Measurements from ENCODE around the gene SCN9A. TPM values are rescaled to one million over a fixed set of nuclear protein-coding genes. Genes with fewer than 3 reads are reported as not detected.

Gene SCN9A
- total and polyA plus RNA-seq, 5 donors from 2014 or later, result 0.57 TPM; not detected in 4

DNA sequence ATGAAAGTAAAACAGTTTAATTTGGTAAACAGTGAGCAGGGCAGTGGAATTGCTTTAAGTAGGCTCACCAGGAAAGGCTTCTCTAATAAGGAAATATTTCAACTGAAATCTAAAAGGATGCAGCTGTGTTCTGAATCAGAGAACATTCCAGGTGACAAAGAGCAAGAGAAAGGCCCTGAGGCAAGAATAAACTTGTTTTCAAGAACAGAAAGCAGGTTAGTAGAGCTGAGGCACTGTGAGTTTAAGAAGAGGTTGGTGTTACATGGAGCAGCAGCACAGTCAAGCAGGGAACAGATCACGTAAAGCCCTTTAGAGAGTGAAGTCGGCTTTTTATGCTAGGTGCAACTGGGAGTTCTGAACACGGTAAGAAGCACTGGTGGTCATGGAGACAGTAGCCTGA is 191.0 kb downstream of the SCN9A start:
- no peak for ATAC-seq (ENCODE audit: low read depth in 2 of 2)
- no peak overlapping the region for H3K27ac ChIP-seq (ENCODE audit: insufficient read depth, low read length, poor library complexity, severe bottlenecking)
- Mint-ChIP-seq H3K27ac (no peak overlapping the region), H3K4me3 (no peak overlapping the region), H3K9me3 (no peaks in the 10 kb centered on the region), H3K27me3 (no peaks in the 10 kb centered on the region), H3K36me3 (no peaks in the 10 kb centered on the region), H3K4me1 (no peaks in the 10 kb centered on the region)
- no peaks in the 10 kb centered on the region for H3K36me3 ChIP-seq (ENCODE audit: control insufficient read depth, insufficient read depth, low read length)
- no peaks in the 10 kb centered on the region for H3K9me3 ChIP-seq (ENCODE audit: control insufficient read depth in 2 of 2, low read length in 2 of 2)
- no peak overlapping the region for H3K4me3 ChIP-seq (ENCODE audit: low read depth, low read length)
- no peaks in the 10 kb centered on the region for H3K4me1 ChIP-seq (ENCODE audit: control insufficient read depth, insufficient read depth, low read length, poor library complexity, severe bottlenecking)
- no peak for DNase-seq
- H3K27me3 ChIP-seq (ENCODE audit: control insufficient read depth, insufficient read depth, low read length), result no peaks in the 10 kb centered on the region

DNA sequence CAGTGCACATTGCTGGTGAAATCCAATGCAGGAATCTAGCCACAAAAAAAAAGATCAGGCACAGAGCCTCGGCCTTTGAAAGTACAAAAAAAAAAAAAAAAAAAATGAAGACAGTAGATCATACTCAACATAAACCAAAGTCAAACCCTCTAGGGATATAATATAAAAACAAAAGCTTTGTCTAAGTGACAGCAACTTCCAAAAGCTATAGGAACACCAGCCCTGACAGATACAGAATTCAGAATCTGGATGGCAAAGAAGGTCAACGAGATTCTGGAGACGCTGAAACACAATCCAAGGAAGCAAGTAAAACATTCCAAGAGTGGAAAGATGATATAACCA is 194.0 kb downstream of the SCN9A start:
- no peak overlapping the region for H3K4me3 Mint-ChIP-seq
- Histone ChIP-seq H3K9me3 (ENCODE audit: control insufficient read depth in 2 of 2, low read length in 2 of 2) (no peaks in the 10 kb centered on the region), H3K4me1 (ENCODE audit: control insufficient read depth, insufficient read depth, low read length, poor library complexity, severe bottlenecking) (no peaks in the 10 kb centered on the region), H3K36me3 (ENCODE audit: control insufficient read depth, insufficient read depth, low read length) (no peaks in the 10 kb centered on the region), H3K27me3 (ENCODE audit: control insufficient read depth, insufficient read depth, low read length) (no peaks in the 10 kb centered on the region), H3K4me3 (ENCODE audit: low read depth, low read length) (no peak overlapping the region), H3K27ac (ENCODE audit: insufficient read depth, low read length, poor library complexity, severe bottlenecking) (no peak overlapping the region)
- H3K4me1 Mint-ChIP-seq, result no peaks in the 10 kb centered on the region
- no peak overlapping the region for H3K27ac Mint-ChIP-seq
- DNase-seq, result no peak
- H3K9me3 Mint-ChIP-seq, result peaks cover 0 to 2% (median 0%) of the 10 kb centered on the region in 7 donors
- no peaks in the 10 kb centered on the region for H3K27me3 Mint-ChIP-seq
- H3K36me3 Mint-ChIP-seq, result no peaks in the 10 kb centered on the region
- no peak for ATAC-seq (ENCODE audit: low read depth in 2 of 2)

DNA sequence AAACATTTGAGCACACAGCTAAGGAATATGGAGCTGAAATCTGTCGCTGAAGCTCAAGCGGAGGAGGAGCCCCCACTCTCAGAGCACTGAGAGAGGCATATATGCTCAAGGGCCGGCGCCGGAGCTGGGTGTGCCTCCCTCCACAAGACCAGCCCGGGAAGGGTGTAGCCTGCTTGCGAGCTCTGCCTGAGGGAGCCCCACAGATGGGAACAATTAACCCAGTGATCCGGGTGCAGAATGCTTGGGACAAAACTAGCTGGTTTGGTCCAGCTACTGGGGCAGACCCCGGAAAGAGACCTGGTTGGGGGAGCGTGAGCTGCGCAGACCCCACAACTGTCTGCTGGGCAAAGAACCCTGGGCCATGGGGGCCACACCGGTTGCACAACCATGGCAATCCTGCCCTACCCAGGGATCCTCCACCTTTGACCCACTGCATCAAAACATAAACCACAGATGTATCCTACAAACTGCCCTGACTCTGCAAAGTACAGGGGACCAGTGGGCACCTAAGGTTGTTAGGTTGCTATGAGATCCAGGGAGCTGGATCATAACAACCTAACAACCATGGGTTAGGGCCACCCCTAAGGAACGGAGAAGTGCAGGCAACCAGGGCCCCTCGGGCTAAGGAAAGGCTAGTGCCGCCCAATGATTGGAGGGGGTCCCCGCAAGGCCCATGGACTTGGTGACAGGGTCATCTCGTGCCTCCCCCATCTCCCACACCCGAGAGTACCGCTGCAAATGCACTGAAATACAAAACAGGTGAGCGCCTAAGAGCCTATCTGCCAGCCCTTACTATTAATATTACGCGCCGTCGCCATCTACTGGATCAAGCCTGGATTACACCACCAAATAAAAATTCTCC is 194.6 kb downstream of the SCN9A start:
- Histone ChIP-seq H3K4me1 (ENCODE audit: control insufficient read depth, insufficient read depth, low read length, poor library complexity, severe bottlenecking) (no peaks in the 10 kb centered on the region), H3K36me3 (ENCODE audit: control insufficient read depth, insufficient read depth, low read length) (no peaks in the 10 kb centered on the region), H3K27ac (ENCODE audit: insufficient read depth, low read length, poor library complexity, severe bottlenecking) (no peak overlapping the region), H3K9me3 (ENCODE audit: control insufficient read depth in 2 of 2, low read length in 2 of 2) (no peaks in the 10 kb centered on the region), H3K27me3 (ENCODE audit: control insufficient read depth, insufficient read depth, low read length) (no peaks in the 10 kb centered on the region), H3K4me3 (ENCODE audit: low read depth, low read length) (no peak overlapping the region)
- H3K36me3 Mint-ChIP-seq, result no peaks in the 10 kb centered on the region
- no peak overlapping the region for H3K27ac Mint-ChIP-seq
- H3K4me3 Mint-ChIP-seq, result no peak overlapping the region
- no peaks in the 10 kb centered on the region for H3K4me1 Mint-ChIP-seq
- H3K9me3 Mint-ChIP-seq, result peaks cover 0 to 2% (median 0%) of the 10 kb centered on the region in 7 donors
- ATAC-seq (ENCODE audit: low read depth in 2 of 2) (no peak), DNase-seq (peak in 1 of 3 donors; percentile 31)
- H3K27me3 Mint-ChIP-seq, result no peaks in the 10 kb centered on the region

DNA sequence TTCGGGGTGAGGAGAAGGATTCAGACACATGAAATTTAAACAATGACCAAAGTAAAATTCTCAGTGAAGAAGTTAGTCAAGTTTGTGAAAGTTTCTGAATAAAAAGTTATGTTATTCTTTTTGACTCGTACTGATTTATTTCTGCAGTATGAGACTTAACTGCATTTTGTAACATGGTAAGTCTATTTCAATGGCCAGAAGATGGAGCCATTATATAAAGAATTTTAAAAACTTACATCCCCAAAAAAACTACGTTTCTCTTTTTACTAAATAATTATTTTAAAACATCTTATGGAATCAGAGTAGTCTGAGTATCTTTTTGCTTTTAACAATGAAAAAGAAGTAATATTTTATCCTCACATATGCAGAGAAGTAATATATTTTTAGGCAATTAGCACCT is 196.5 kb downstream of the SCN9A start:
- no peaks in the 10 kb centered on the region for H3K27me3 ChIP-seq (ENCODE audit: control insufficient read depth, insufficient read depth, low read length)

DNA sequence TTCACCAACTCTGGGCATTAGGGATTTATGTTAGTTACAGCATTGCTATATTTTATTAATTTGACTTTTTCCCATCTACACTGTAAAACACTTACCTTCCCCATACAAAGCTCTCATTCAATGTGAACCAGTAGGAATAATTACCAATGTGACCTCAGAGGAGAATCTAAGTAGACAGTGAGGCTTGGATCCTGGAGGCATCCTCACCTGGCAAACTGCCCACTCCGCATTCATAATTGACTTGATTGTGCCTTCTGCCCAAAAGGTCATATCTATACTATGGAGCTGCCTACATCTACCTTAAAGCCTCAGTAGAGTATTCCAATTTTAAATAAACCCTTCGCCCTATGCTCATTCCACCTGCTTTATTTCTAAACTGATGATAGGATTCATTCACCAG is 202.5 kb downstream of the SCN9A start:
- H3K27me3 ChIP-seq (ENCODE audit: control insufficient read depth, insufficient read depth, low read length), result no peaks in the 10 kb centered on the region
- H3K9me3 Mint-ChIP-seq, result peaks cover 0 to 4% (median 0%) of the 10 kb centered on the region in 7 donors
- H3K4me1 Mint-ChIP-seq, result no peaks in the 10 kb centered on the region
- H3K4me3 Mint-ChIP-seq, result no peak overlapping the region
- no peaks in the 10 kb centered on the region for H3K36me3 ChIP-seq (ENCODE audit: control insufficient read depth, insufficient read depth, low read length)
- H3K4me1 ChIP-seq (ENCODE audit: control insufficient read depth, insufficient read depth, low read length, poor library complexity, severe bottlenecking), result no peaks in the 10 kb centered on the region
- no peaks in the 10 kb centered on the region for H3K9me3 ChIP-seq (ENCODE audit: control insufficient read depth in 2 of 2, low read length in 2 of 2)
- H3K36me3 Mint-ChIP-seq, result no peaks in the 10 kb centered on the region
- ATAC-seq (ENCODE audit: low read depth in 2 of 2) (no peak), DNase-seq (no peak)
- no peak overlapping the region for H3K27ac Mint-ChIP-seq
- H3K27ac ChIP-seq (ENCODE audit: insufficient read depth, low read length, poor library complexity, severe bottlenecking), result no peak overlapping the region
- H3K4me3 ChIP-seq (ENCODE audit: low read depth, low read length), result no peak overlapping the region
- no peaks in the 10 kb centered on the region for H3K27me3 Mint-ChIP-seq

More for the DNA sequence above, 196.5 kb downstream of the SCN9A start:
- no peaks in the 10 kb centered on the region for H3K9me3 ChIP-seq (ENCODE audit: control insufficient read depth in 2 of 2, low read length in 2 of 2)
- peaks cover 0 to 2% (median 0%) of the 10 kb centered on the region in 7 donors for H3K9me3 Mint-ChIP-seq
- H3K36me3 Mint-ChIP-seq, result no peaks in the 10 kb centered on the region
- no peak overlapping the region for H3K27ac ChIP-seq (ENCODE audit: insufficient read depth, low read length, poor library complexity, severe bottlenecking)
- no peak overlapping the region for H3K4me3 Mint-ChIP-seq
- no peaks in the 10 kb centered on the region for H3K27me3 Mint-ChIP-seq
- H3K27ac Mint-ChIP-seq, result no peak overlapping the region
- no peaks in the 10 kb centered on the region for H3K4me1 ChIP-seq (ENCODE audit: control insufficient read depth, insufficient read depth, low read length, poor library complexity, severe bottlenecking)
- no peaks in the 10 kb centered on the region for H3K36me3 ChIP-seq (ENCODE audit: control insufficient read depth, insufficient read depth, low read length)
- no peaks in the 10 kb centered on the region for H3K4me1 Mint-ChIP-seq
- H3K4me3 ChIP-seq (ENCODE audit: low read depth, low read length), result no peak overlapping the region
- ATAC-seq (ENCODE audit: low read depth in 2 of 2) (no peak), DNase-seq (no peak)

DNA sequence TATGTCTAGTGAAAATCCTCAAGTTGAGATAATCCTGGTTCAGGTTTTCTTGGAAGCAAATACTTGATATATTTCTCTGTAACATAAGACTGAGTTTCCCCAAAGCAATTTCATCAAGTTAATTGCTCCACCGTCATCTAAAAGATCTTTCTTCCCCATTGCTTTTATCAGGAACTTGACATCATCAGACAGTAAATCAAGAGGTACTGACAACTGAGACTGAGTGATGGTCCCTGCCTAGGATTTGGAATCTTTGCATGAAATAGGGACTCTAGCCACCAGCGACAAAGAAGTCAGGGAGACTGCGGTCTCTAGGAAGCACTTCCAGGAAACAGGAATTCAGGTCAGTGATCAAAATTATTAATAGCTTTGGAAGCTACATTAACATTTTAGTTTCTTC is 204.5 kb downstream of the SCN9A start:
- Mint-ChIP-seq H3K4me3 (no peak overlapping the region), H3K36me3 (no peaks in the 10 kb centered on the region), H3K4me1 (no peaks in the 10 kb centered on the region), H3K9me3 (peaks cover 0 to 4% (median 0%) of the 10 kb centered on the region in 7 donors), H3K27ac (no peak overlapping the region), H3K27me3 (no peaks in the 10 kb centered on the region)
- H3K4me1 ChIP-seq (ENCODE audit: control insufficient read depth, insufficient read depth, low read length, poor library complexity, severe bottlenecking), result no peaks in the 10 kb centered on the region
- no peaks in the 10 kb centered on the region for H3K36me3 ChIP-seq (ENCODE audit: control insufficient read depth, insufficient read depth, low read length)
- DNase-seq (no peak), ATAC-seq (ENCODE audit: low read depth in 2 of 2) (no peak)
- H3K4me3 ChIP-seq (ENCODE audit: low read depth, low read length), result no peak overlapping the region
- H3K27ac ChIP-seq (ENCODE audit: insufficient read depth, low read length, poor library complexity, severe bottlenecking), result no peak overlapping the region
- no peaks in the 10 kb centered on the region for H3K27me3 ChIP-seq (ENCODE audit: control insufficient read depth, insufficient read depth, low read length)
- no peaks in the 10 kb centered on the region for H3K9me3 ChIP-seq (ENCODE audit: control insufficient read depth in 2 of 2, low read length in 2 of 2)

DNA sequence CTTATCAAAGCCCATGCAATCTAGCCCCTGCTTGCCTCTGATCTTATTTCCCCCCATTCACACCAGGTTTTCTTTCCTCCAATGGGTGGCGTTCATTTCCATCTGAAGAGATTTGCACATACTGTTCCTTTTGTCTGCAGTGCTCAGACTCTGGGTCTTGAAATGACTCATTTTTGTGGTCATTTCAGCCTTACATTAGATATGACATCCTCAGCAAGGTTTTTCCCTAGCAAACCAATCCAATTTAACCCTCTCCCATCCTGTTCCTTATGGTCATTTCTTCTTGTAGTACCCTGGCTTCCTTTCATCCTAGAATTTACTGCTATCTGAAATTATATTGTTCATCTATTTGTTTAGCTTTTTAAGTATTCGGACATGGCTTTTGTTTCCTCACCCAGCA is 205.4 kb downstream of the SCN9A start:
- no peak overlapping the region for H3K27ac ChIP-seq (ENCODE audit: insufficient read depth, low read length, poor library complexity, severe bottlenecking)
- no peaks in the 10 kb centered on the region for H3K36me3 Mint-ChIP-seq
- ATAC-seq (ENCODE audit: low read depth in 2 of 2) (no peak), DNase-seq (no peak)
- no peaks in the 10 kb centered on the region for H3K9me3 ChIP-seq (ENCODE audit: control insufficient read depth in 2 of 2, low read length in 2 of 2)
- no peaks in the 10 kb centered on the region for H3K4me1 Mint-ChIP-seq
- H3K4me3 ChIP-seq (ENCODE audit: low read depth, low read length), result no peak overlapping the region
- no peaks in the 10 kb centered on the region for H3K36me3 ChIP-seq (ENCODE audit: control insufficient read depth, insufficient read depth, low read length)
- H3K9me3 Mint-ChIP-seq, result peaks cover 0 to 4% (median 0%) of the 10 kb centered on the region in 7 donors
- H3K4me3 Mint-ChIP-seq, result no peak overlapping the region
- H3K27me3 ChIP-seq (ENCODE audit: control insufficient read depth, insufficient read depth, low read length), result no peaks in the 10 kb centered on the region
- H3K4me1 ChIP-seq (ENCODE audit: control insufficient read depth, insufficient read depth, low read length, poor library complexity, severe bottlenecking), result no peaks in the 10 kb centered on the region
- H3K27ac Mint-ChIP-seq, result no peak overlapping the region
- H3K27me3 Mint-ChIP-seq, result no peaks in the 10 kb centered on the region

DNA sequence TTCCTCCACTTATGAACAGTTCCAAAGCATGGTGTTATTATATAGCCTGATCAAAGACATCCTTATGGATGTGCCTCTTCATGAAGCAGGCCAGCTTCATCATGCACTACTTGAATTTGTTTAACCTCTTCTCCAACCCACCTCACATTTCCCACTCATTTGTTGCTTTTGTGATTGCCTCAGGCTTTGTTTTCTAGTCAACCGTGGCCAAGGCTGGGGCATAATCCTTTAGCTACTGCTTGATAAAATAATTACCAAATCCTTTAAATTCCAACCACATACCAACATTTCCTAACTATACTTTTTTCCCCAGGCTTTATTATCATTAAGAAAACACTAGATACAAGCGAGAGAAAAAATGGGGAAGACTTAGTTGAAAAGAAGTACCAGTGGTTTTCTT is 208.3 kb downstream of the SCN9A start:
- DNase-seq, result no peak
- Histone ChIP-seq H3K36me3 (ENCODE audit: control insufficient read depth, insufficient read depth, low read length) (no peaks in the 10 kb centered on the region), H3K9me3 (ENCODE audit: control insufficient read depth in 2 of 2, low read length in 2 of 2) (no peaks in the 10 kb centered on the region), H3K4me1 (ENCODE audit: control insufficient read depth, insufficient read depth, low read length, poor library complexity, severe bottlenecking) (no peaks in the 10 kb centered on the region), H3K27ac (ENCODE audit: insufficient read depth, low read length, poor library complexity, severe bottlenecking) (no peak overlapping the region), H3K27me3 (ENCODE audit: control insufficient read depth, insufficient read depth, low read length) (no peaks in the 10 kb centered on the region), H3K4me3 (ENCODE audit: low read depth, low read length) (no peak overlapping the region)
- Mint-ChIP-seq H3K4me1 (no peaks in the 10 kb centered on the region), H3K4me3 (no peak overlapping the region), H3K27me3 (peaks cover 5% of the 10 kb centered on the region), H3K9me3 (peaks cover 0 to 3% (median 0%) of the 10 kb centered on the region in 7 donors), H3K27ac (no peak overlapping the region), H3K36me3 (no peaks in the 10 kb centered on the region)
- no peak for ATAC-seq (ENCODE audit: low read depth in 2 of 2)

All from CD4-positive, CD25-positive, alpha-beta regulatory T cell (primary cell).